Measurements from ENCODE around the gene MFF.
"Not testable (repeated sequence)": the region's sequence is repeated elsewhere in the genome, so short reads cannot be mapped to it uniquely, and the experiment has no call there.

Gene MFF

GRCh38 chr2:227370092-227370491 is 45.0 kb downstream of the MFF start:
- Histone ChIP-seq H3K27ac (ENCODE audit: low read depth, low read length) (no peak overlapping the region), H3K4me3 (ENCODE audit: low read length) (no peak overlapping the region), H3K27me3 (ENCODE audit: control insufficient read depth, insufficient read depth, low read length) (no peaks in the 10 kb centered on the region), H3K36me3 (ENCODE audit: control insufficient read depth, insufficient read depth, low read length) (no peaks in the 10 kb centered on the region), H3K9ac (ENCODE audit: low read length) (no peak overlapping the region), H3K4me1 (ENCODE audit: control insufficient read depth, insufficient read depth, low read length) (no peaks in the 10 kb centered on the region)

DNA sequence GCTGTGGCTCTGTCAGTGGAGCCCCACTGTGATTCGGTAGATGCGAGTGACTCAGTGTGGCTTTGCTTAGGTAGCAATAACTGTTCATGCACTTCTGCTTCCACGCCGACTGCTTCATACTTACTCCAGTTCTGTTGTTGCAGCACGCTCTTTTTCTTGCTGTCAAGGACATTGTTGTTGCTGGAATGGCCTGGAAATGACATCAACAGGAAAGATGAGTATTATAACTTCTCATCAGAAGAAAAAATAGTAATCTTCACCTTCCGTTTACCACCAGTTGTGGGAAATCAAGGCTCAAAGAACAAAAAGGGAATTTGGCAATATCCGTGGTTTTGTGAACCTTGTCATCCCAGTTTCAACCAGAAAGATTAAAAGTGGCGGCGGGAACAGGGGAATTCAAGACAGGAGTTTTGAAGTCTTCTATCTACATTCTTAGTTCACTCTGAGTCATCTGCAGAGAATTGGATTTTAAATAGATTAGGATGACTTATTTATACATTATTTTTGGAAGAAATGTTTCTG is 45.8 kb downstream of the MFF start:
- Histone ChIP-seq H3K4me3 (ENCODE audit: low read length) (no peak overlapping the region), H3K27me3 (ENCODE audit: control insufficient read depth, insufficient read depth, low read length) (no peaks in the 10 kb centered on the region), H3K4me1 (ENCODE audit: control insufficient read depth, insufficient read depth, low read length) (no peaks in the 10 kb centered on the region), H3K27ac (ENCODE audit: low read depth, low read length) (no peak overlapping the region), H3K9ac (ENCODE audit: low read length) (no peak overlapping the region), H3K36me3 (ENCODE audit: control insufficient read depth, insufficient read depth, low read length) (no peaks in the 10 kb centered on the region)

DNA sequence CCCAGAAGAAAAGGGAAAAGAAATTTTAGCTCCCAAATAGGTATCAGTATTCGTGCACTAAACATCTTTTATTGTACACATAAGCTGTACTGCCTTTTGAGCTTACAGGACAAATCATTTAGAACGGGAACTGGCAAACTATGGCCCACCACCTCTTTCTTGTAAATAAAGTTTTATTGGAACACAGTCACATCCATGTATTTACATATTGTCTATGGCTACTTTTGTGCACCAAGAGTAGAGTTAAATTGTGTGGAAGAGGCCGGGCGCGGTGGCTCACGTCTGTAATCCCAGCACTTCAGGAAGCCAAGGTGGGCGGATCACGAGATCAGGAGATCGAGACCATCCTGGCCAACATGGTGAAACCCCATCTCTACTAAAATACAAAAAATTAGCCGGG is 48.3 kb downstream of the MFF start:
- Histone ChIP-seq H3K27me3 (ENCODE audit: control insufficient read depth, insufficient read depth, low read length) (no peaks in the 10 kb centered on the region), H3K27ac (ENCODE audit: low read depth, low read length) (no peak overlapping the region), H3K36me3 (ENCODE audit: control insufficient read depth, insufficient read depth, low read length) (no peaks in the 10 kb centered on the region), H3K4me3 (ENCODE audit: low read length) (no peak overlapping the region), H3K9ac (ENCODE audit: low read length) (no peak overlapping the region), H3K4me1 (ENCODE audit: control insufficient read depth, insufficient read depth, low read length) (no peaks in the 10 kb centered on the region)

DNA sequence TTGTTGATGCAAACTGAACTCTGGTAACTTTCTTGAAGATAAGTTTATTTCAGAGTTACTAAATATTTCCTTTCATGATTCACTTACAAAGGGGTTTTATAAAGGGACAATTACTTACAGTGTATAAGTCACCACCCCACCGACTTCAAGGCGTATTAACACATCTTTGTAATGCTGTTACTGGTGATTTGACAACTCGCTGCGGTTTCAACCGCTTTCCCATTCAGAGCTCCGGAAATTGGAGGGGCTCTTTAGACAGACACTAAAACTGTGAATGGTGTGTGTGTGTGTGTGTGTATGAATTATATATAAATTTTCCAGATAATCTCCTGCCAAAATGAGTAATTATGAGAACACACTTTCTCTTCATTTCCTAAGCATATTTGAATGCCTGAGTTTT is 49.1 kb downstream of the MFF start:
- no peaks in the 10 kb centered on the region for H3K36me3 ChIP-seq (ENCODE audit: control insufficient read depth, insufficient read depth, low read length)
- no peaks in the 10 kb centered on the region for H3K27me3 ChIP-seq (ENCODE audit: control insufficient read depth, insufficient read depth, low read length)
- H3K27ac ChIP-seq (ENCODE audit: low read depth, low read length): no peak overlapping the region
- H3K4me1 ChIP-seq (ENCODE audit: control insufficient read depth, insufficient read depth, low read length): no peaks in the 10 kb centered on the region
- no peak overlapping the region for H3K4me3 ChIP-seq (ENCODE audit: low read length)
- no peak overlapping the region for H3K9ac ChIP-seq (ENCODE audit: low read length)

DNA sequence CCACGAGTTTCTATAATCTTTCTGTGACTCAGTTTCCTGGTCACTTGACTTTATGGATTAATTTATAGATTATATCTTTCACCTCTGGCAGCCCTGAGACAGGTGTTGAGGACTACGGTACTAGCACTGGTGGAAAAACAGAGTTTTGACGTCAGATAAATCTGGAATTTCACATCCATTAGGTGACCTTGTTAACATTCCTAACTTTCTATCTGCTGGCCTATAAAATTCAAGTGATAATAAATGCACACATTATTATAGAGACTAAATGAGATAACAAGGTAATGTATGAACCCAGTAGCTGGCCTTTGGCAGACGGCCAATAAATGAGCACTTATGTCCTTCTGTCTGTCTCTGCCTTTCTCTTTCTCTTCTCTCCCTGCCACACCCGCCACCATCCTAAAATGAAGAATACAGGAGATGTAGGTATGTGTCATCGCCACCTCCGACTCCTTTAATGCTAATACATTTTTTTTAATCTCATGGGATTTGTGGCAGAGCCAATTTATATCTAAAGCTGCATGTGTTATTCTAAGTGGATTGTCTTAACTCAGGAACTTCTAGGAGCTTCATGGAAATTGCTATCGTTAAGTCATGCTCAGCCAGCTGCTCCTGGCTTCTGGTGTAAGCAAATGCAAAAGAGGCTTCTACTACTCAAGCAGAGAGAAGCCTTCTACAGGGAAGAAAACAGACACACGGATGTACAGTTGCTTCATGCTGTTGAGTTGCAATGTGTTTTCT is 51.8 kb downstream of the MFF start:
- Histone ChIP-seq H3K9ac (ENCODE audit: low read length) (no peak overlapping the region), H3K36me3 (ENCODE audit: control insufficient read depth, insufficient read depth, low read length) (no peaks in the 10 kb centered on the region), H3K4me1 (ENCODE audit: control insufficient read depth, insufficient read depth, low read length) (no peaks in the 10 kb centered on the region), H3K27ac (ENCODE audit: low read depth, low read length) (no peak overlapping the region), H3K4me3 (ENCODE audit: low read length) (no peak overlapping the region), H3K27me3 (ENCODE audit: control insufficient read depth, insufficient read depth, low read length) (no peaks in the 10 kb centered on the region)

DNA sequence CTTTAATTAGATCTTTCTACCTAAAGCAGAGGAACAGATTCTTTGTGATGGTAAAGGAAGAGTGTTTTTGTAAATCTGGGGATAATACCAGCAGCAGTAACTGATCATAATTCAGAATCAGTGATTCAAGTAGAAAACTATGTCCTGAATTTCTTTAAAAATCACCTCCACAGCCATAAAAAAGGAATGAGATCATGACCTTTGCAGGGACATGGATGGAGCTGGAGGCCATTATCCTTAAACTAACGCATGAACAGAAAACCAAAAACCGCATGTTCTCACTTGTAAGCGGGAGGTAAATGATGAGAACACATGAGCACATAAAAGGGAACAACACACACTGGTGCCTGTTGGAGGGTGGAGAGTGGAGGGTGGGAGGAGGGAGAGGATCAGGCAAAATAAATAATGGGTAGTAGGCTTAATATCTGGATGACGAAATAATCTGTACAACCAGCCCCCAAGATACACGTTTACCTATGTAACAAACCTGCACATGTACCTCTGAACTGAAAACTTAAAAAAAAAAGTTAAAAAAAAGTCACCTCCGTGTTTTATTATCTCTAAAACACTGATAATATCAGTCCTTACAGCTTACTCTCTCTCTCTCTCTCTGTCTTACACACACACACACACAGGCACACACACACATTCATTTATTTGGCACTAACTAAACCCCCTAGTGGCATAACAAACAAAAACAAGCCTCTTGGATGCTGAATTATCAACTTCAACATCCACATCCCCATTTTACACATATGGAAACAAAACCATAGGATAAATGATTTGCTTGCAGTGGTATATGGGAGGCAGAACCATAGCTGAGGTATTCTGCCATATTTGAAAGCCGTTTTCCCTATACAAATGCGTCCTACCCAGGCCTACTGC is 52.7 kb downstream of the MFF start:
- Histone ChIP-seq H3K4me3 (ENCODE audit: low read length) (no peak overlapping the region), H3K4me1 (ENCODE audit: control insufficient read depth, insufficient read depth, low read length) (no peaks in the 10 kb centered on the region), H3K9ac (ENCODE audit: low read length) (no peak overlapping the region), H3K27me3 (ENCODE audit: control insufficient read depth, insufficient read depth, low read length) (no peaks in the 10 kb centered on the region), H3K27ac (ENCODE audit: low read depth, low read length) (no peak overlapping the region), H3K36me3 (ENCODE audit: control insufficient read depth, insufficient read depth, low read length) (no peaks in the 10 kb centered on the region)

- no peaks in the 10 kb centered on the region for H3K36me3 ChIP-seq (ENCODE audit: control insufficient read depth, insufficient read depth, low read length)
- no peak overlapping the region for H3K4me3 ChIP-seq (ENCODE audit: low read length)
- no peak overlapping the region for H3K9ac ChIP-seq (ENCODE audit: low read length)
- no peak overlapping the region for H3K27ac ChIP-seq (ENCODE audit: low read depth, low read length)
- no peaks in the 10 kb centered on the region for H3K4me1 ChIP-seq (ENCODE audit: control insufficient read depth, insufficient read depth, low read length)
- no peaks in the 10 kb centered on the region for H3K27me3 ChIP-seq (ENCODE audit: control insufficient read depth, insufficient read depth, low read length)
Measured at GRCh38 chr2:227378371-227378782, 53.3 kb downstream of the MFF start.

GRCh38 chr2:227379095-227379494 is 54.0 kb downstream of the MFF start, which contains the start of gene TM4SF20:
Gene TM4SF20, minus strand, starts transcription at chr2:227379306. Its CDS starts 38 bp downstream, at chr2:227379268.
- Histone ChIP-seq H3K27ac (ENCODE audit: low read depth, low read length) (no peak within 1 kb of the TSS), H3K27me3 (ENCODE audit: control insufficient read depth, insufficient read depth, low read length) (no peaks in the 10 kb centered on the region), H3K4me1 (ENCODE audit: control insufficient read depth, insufficient read depth, low read length) (no peaks in the 10 kb centered on the region), H3K9ac (ENCODE audit: low read length) (no peak within 1 kb of the TSS), H3K4me3 (ENCODE audit: low read length) (no peak within 1 kb of the TSS), H3K36me3 (ENCODE audit: control insufficient read depth, insufficient read depth, low read length) (no peaks in the 10 kb centered on the region)

GRCh38 chr2:227382241-227382835 is 57.3 kb downstream of the MFF start:
- not testable (repeated sequence) for H3K4me3 ChIP-seq (ENCODE audit: low read length); H3K27ac ChIP-seq (ENCODE audit: low read depth, low read length); H3K9ac ChIP-seq (ENCODE audit: low read length); H3K4me1 ChIP-seq (ENCODE audit: control insufficient read depth, insufficient read depth, low read length); H3K27me3 ChIP-seq (ENCODE audit: control insufficient read depth, insufficient read depth, low read length); H3K36me3 ChIP-seq (ENCODE audit: control insufficient read depth, insufficient read depth, low read length)

- H3K9ac ChIP-seq (ENCODE audit: low read length): no peak overlapping the region
- H3K4me3 ChIP-seq (ENCODE audit: low read length): no peak overlapping the region
- no peak overlapping the region for H3K27ac ChIP-seq (ENCODE audit: low read depth, low read length)
- H3K27me3 ChIP-seq (ENCODE audit: control insufficient read depth, insufficient read depth, low read length): no peaks in the 10 kb centered on the region
- no peaks in the 10 kb centered on the region for H3K36me3 ChIP-seq (ENCODE audit: control insufficient read depth, insufficient read depth, low read length)
- H3K4me1 ChIP-seq (ENCODE audit: control insufficient read depth, insufficient read depth, low read length): no peaks in the 10 kb centered on the region
Measured at GRCh38 chr2:227383686-227384085, 58.6 kb downstream of the MFF start.

- Histone ChIP-seq H3K27me3 (ENCODE audit: control insufficient read depth, insufficient read depth, low read length) (no peaks in the 10 kb centered on the region), H3K27ac (ENCODE audit: low read depth, low read length) (no peak overlapping the region), H3K4me1 (ENCODE audit: control insufficient read depth, insufficient read depth, low read length) (no peaks in the 10 kb centered on the region), H3K4me3 (ENCODE audit: low read length) (no peak overlapping the region), H3K9ac (ENCODE audit: low read length) (no peak overlapping the region), H3K36me3 (ENCODE audit: control insufficient read depth, insufficient read depth, low read length) (no peaks in the 10 kb centered on the region)
Measured at GRCh38 chr2:227386630-227387029, 61.6 kb downstream of the MFF start.

GRCh38 chr2:227387583-227387982 is 62.5 kb downstream of the MFF start, which contains the start of gene SCYGR1:
Gene SCYGR1, minus strand, starts transcription at chr2:227387949. Its CDS starts 0 bp downstream, at chr2:227387949.
- H3K4me1 ChIP-seq (ENCODE audit: control insufficient read depth, insufficient read depth, low read length); H3K27ac ChIP-seq (ENCODE audit: low read depth, low read length); H3K4me3 ChIP-seq (ENCODE audit: low read length); H3K9ac ChIP-seq (ENCODE audit: low read length); H3K36me3 ChIP-seq (ENCODE audit: control insufficient read depth, insufficient read depth, low read length); H3K27me3 ChIP-seq (ENCODE audit: control insufficient read depth, insufficient read depth, low read length): not testable (repeated sequence)
